ENCODE measurements around the gene PTPRO. TPM values are rescaled to one million over a fixed set of nuclear protein-coding genes. Genes with fewer than 3 reads are reported as not detected.

The PTPRO gene
- polyA plus RNA-seq, 1 of the 3 experiments (the other 2 are of a cell fraction): 1.4 TPM

DNA sequence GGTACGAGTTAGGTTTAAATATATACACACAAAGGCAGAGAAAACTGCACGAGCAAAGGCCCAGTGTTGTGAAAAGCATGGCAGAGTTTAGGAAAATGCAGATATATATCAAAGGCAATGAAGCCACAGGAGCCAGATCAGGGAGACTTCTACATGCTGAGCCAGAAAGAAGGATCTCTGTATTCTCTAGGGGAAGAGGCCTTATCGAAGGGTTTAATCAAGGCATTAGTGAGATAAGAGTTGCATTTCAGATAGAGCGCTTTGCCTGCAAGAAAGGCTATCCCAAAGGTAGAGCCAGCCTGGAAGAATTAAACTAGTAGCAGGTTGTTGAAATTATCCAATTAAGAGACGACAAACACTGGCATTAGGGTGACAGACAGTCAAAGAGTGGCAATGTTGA is 7.6 kb downstream of the PTPRO start (continued):
- TF ChIP-seq TEAD4 (IDR thresholded peaks at IDR 0.05; ENCODE audit: borderline replicate concordance, insufficient read depth) (no peak), MEF2A (IDR thresholded peaks at IDR 0.05; ENCODE audit: borderline replicate concordance, low read depth) (no peak), RFX5 (IDR thresholded peaks at IDR 0.05; ENCODE audit: low read length) (no peak), ELF1 (IDR thresholded peaks at IDR 0.05) (no peak), USF1 (IDR thresholded peaks at IDR 0.05; ENCODE audit: borderline replicate concordance, low read depth) (no peak), MAX (IDR thresholded peaks at IDR 0.05; ENCODE audit: low read depth) (no peak)

- ChIA-PET CTCF (interaction anchor here (0.8 to 1.1 kb wide), 3 partner anchors 13 to 58 kb away, joined by 3 to 4 read pairs (median 3); no protein-coding TSS in a partner anchor), POLR2A (no interaction called here)
- H3K79me2 ChIP-seq (ENCODE audit: insufficient read depth): no peaks in the 10 kb centered on the region
- H3K9me3 ChIP-seq: no peaks in the 10 kb centered on the region
- H4K20me1 ChIP-seq (ENCODE audit: insufficient read depth): no peaks in the 10 kb centered on the region
- no peak overlapping the region for H3K9ac ChIP-seq
- H2AFZ ChIP-seq (ENCODE audit: low read depth): no peak overlapping the region
- 0 out of 4 replicates have a peak, but pooled peaks cover 0 to 6% of the 10 kb centered on the region in 2 experiments for H3K4me1 ChIP-seq (ENCODE audit: control insufficient read depth in 1 of 2, insufficient read depth in 2 of 2, low read depth in 1 of 2, low read length in 1 of 2)
- no peaks in the 10 kb centered on the region for H3K36me3 ChIP-seq (replicated peaks in 1 of 2; ENCODE audit: control insufficient read depth in 1 of 2, insufficient read depth in 2 of 2, low read length in 1 of 2)
- 89% methylated on average over 2 of the region's 2 CpGs for WGBS (ENCODE audit: low lambda C conversion rate)
- no peak overlapping the region for H3K27ac ChIP-seq (ENCODE audit: low read depth in 2 of 2, low read length in 1 of 2)
- TF ChIP-seq, protein P1, sequence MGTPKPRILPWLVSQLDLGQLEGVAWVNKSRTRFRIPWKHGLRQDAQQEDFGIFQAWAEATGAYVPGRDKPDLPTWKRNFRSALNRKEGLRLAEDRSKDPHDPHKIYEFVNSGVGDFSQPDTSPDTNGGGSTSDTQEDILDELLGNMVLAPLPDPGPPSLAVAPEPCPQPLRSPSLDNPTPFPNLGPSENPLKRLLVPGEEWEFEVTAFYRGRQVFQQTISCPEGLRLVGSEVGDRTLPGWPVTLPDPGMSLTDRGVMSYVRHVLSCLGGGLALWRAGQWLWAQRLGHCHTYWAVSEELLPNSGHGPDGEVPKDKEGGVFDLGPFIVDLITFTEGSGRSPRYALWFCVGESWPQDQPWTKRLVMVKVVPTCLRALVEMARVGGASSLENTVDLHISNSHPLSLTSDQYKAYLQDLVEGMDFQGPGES (IDR thresholded peaks at IDR 0.05; ENCODE audit: low read depth, low read length): no peak
- TF ChIP-seq YY1 (IDR thresholded peaks at IDR 0.05; ENCODE audit: low read depth) (no peak), POLR2AphosphoS5 (IDR thresholded peaks at IDR 0.05; ENCODE audit: low read depth, low read length) (no peak), EP300 (IDR thresholded peaks at IDR 0.05; ENCODE audit: borderline replicate concordance in 1 of 2, low read depth in 1 of 2, low read length in 1 of 2) (no peak), RFX5 (IDR thresholded peaks at IDR 0.05; ENCODE audit: low read length) (no peak), RXRA (IDR thresholded peaks at IDR 0.05; ENCODE audit: borderline replicate concordance, low read depth) (no peak), FOXM1 (IDR thresholded peaks at IDR 0.05; ENCODE audit: low read depth) (no peak), RAD21 (IDR thresholded peaks at IDR 0.05; ENCODE audit: low read length) (no peak), FOSL2 (IDR thresholded peaks at IDR 0.05; ENCODE audit: borderline replicate concordance, low read depth) (no peak), SMC3 (IDR thresholded peaks at IDR 0.05; ENCODE audit: low read depth, low read length) (no peak), NFIC (IDR thresholded peaks at IDR 0.05; ENCODE audit: borderline replicate concordance) (no peak), REST (IDR thresholded peaks at IDR 0.05; ENCODE audit: low read depth, low read length) (no peak), JUND (IDR thresholded peaks at IDR 0.05) (no peak), USF2 (IDR thresholded peaks at IDR 0.05; ENCODE audit: borderline replicate concordance, low read depth, low read length) (no peak), SIN3A (IDR thresholded peaks at IDR 0.05; ENCODE audit: borderline replicate concordance, low read depth, low read length) (no peak), NRF1 (IDR thresholded peaks at IDR 0.05; ENCODE audit: low read depth, low read length) (no peak)
- TF ChIP-seq, protein P2, sequence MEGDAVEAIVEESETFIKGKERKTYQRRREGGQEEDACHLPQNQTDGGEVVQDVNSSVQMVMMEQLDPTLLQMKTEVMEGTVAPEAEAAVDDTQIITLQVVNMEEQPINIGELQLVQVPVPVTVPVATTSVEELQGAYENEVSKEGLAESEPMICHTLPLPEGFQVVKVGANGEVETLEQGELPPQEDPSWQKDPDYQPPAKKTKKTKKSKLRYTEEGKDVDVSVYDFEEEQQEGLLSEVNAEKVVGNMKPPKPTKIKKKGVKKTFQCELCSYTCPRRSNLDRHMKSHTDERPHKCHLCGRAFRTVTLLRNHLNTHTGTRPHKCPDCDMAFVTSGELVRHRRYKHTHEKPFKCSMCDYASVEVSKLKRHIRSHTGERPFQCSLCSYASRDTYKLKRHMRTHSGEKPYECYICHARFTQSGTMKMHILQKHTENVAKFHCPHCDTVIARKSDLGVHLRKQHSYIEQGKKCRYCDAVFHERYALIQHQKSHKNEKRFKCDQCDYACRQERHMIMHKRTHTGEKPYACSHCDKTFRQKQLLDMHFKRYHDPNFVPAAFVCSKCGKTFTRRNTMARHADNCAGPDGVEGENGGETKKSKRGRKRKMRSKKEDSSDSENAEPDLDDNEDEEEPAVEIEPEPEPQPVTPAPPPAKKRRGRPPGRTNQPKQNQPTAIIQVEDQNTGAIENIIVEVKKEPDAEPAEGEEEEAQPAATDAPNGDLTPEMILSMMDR (IDR thresholded peaks at IDR 0.05): no peak
- no peak overlapping the region for H3K4me2 ChIP-seq
- H3K4me3 ChIP-seq (ENCODE audit: low read depth in 2 of 2, low read length in 1 of 2): no peak overlapping the region
- no peaks in the 10 kb centered on the region for H3K27me3 ChIP-seq (ENCODE audit: insufficient read depth)
- no peaks in the 10 kb centered on the region for H3K9me2 ChIP-seq
- H3F3A ChIP-seq (replicated peaks; ENCODE audit: insufficient read depth): peaks cover 19% of the 10 kb centered on the region
- DNase-seq: no peak
These were observed 11.9 kb downstream of the PTPRO start for GRCh38 chr12:15334225-15334624.

Data from SK-N-SH (cell line).